C4-2B (cell line): ENCODE results near the gene RBM10.

ENCODE experiments used
- H3K27ac ChIP-seq: fragments of 450-650 bp; 2 replicates; pipeline ENCODE4 v1.5.1; 2017
- ZFX ChIP-seq: fragments of 450-650 bp; IDR thresholded peaks from 2 replicates; pipeline ENCODE4 v1.6.1; 2017
- TF ChIP-seq, protein P1 (sequence below): fragments of 450-650 bp; conservative IDR thresholded peaks from 2 replicates; pipeline ENCODE4 v1.5.1; 2017; ENCODE audit warnings: mild to moderate bottlenecking

RBM10 gene

DNA sequence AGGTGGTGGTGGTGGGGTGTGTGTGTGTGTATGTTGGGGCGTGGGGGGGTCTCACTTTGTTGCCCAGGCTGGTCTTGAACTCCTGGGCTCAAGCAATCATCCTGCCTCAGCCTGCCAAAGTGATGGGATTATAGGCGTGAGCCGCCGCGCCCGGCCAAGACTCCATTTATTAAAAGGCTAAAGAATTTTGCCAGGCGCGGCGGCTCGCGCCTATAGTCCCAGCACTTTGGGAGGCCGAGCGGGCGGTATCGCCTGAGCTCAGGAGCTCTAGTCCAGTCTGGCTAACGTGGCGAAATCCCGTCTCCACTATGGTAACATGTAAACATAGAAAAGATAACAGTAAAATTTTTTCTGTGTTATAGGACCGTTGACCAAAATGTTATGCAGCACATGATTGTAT lies 44.9 kb downstream of the RBM10 start:
- TF ChIP-seq ZFX: no peak
- TF ChIP-seq, protein P1, sequence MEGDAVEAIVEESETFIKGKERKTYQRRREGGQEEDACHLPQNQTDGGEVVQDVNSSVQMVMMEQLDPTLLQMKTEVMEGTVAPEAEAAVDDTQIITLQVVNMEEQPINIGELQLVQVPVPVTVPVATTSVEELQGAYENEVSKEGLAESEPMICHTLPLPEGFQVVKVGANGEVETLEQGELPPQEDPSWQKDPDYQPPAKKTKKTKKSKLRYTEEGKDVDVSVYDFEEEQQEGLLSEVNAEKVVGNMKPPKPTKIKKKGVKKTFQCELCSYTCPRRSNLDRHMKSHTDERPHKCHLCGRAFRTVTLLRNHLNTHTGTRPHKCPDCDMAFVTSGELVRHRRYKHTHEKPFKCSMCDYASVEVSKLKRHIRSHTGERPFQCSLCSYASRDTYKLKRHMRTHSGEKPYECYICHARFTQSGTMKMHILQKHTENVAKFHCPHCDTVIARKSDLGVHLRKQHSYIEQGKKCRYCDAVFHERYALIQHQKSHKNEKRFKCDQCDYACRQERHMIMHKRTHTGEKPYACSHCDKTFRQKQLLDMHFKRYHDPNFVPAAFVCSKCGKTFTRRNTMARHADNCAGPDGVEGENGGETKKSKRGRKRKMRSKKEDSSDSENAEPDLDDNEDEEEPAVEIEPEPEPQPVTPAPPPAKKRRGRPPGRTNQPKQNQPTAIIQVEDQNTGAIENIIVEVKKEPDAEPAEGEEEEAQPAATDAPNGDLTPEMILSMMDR: no peak

DNA sequence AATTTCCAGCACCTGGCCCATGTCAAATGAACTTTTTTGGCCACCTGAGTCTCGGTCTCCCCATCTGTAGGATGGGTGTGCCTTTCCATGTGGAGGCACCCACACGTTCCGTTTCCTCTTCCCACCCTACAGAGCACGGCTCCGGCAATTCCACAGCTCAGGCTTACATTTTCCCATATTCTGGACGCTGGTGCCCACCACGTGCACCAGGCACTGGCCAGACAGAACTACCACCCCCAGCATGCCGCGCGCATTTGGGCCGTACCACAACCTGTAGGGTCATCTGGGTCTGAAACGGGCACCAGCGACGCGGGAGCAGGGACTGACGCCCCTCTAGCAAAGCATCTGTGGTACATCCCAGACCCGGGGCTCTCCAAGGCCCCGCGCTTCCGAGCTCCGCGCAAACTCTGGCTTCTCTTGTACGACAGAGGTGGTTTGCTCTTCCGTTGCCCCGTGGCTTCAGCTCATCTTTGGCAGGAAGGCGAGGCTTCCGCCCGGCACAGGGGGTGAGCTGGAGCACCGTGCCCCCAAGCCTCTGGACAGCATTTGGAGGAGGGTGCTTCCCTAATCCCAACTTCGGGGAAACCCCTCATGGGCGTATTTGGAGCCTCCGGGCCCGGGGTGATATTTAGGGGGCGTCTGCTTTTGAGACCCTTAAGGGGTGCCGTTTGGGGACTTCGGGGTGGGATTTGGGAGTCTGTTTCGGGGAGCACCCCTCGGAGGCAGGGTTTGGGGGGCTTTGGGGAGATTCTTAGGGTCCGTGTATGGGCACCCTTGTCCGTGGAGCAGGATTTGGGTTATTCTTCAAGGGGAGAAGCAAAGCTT lies 45.6 kb downstream of the RBM10 start:
- no peak for TF ChIP-seq ZFX
- TF ChIP-seq, protein P1: no peak
- H3K27ac ChIP-seq: peak overlapping the region; percentile 78

More for the DNA sequence above, 44.9 kb downstream of the RBM10 start:
- H3K27ac ChIP-seq: no peak overlapping the region

DNA sequence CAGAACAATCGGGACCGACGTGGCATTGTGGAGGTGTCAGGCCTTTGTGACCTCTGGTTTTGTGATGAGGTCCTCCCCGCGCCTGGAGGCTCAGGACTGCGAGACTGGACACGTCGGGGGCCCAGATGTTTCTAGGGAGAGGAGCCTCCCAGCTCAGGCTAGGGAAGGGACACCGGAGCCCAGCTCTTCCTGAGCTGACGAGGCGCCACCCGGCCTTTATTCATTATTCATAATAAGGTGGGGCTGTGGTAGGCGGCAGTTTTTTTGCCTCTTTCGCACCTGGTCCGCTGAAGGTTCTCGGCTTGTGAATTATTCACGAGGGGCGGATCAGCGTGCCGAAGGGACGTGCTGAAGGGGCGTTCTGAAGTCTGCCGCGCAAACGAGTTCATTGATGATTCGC lies 46.3 kb downstream of the RBM10 start:
- H3K27ac ChIP-seq: peak overlapping the region; percentile 78

DNA sequence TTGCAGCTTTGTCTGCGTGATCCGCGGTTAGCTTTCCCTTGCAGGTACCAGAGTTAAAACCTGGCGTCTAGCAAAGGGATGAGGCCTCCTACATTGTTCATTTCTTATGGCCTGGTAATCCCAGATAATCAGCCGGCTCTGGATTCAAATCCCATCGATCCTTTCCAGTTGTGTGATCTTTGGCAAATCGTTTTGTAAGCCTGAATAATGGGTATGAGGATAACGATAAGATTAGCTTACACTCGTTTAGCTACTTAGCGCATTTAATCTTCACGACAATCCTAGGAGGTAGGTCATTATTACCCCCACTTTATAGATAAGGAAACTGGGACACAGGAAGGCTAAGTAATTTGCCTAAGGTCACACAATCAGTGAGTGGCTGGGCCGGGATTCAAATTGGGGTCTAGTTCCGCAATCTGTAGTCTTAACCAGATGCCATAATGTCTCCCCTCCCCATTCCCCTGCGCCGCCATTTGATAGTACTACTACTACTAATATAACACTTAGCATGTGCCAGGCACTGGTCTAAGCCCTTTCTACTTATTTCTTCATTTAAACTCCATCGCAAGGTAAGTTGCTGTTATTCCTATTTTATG lies 46.9 kb downstream of the RBM10 start:
- peak overlapping the region; percentile 78 for H3K27ac ChIP-seq
- TF ChIP-seq, protein P1: no peak
- no peak for TF ChIP-seq ZFX

More for the DNA sequence above, 46.3 kb downstream of the RBM10 start:
- TF ChIP-seq, protein P1: no peak
- TF ChIP-seq ZFX: no peak

DNA sequence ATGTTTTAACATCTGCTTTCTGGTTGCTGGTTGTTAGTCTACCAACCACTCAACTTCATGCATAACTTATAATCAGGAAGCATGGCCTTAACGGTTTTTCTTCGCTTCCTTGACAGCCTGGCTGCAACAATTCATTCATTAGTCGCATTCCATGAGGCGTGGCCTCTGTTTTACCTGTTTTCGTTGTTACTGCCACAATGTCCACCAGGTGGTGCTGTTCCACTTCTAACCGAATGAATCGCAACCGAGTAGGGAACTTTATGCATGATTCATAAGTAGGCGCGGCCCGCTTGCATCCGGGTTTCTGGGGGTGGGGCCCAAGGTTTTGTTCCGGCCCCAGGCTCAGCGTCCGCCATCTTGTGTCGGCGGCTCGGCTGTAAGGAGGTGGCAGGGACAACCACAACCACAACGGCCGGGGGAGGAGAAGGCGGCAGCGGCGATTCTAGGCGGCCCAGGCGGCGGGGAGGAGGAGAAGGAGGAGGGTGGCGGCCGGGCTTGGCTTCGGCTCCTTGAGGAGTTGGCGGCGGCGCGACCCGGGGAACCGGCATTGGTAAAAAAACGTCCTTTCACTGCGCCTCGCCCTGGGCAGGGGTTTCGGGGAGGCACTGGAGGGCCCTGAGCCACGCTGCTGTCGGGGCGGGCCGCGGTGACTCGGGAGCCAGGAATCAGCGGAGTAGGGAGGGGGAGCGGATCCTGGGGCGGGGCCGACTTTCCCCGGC lies 48.6 kb downstream of the RBM10 start, which contains the start of gene UBA1:
Gene UBA1, plus strand, starts transcription at position 355 of the 719 bp plus-strand sequence. CDS start 4,974 bp downstream, outside the sequence.
- TF ChIP-seq ZFX: no peak
- TF ChIP-seq, protein P1: peak; percentile 75
- peak within 1 kb of the TSS; percentile 96 for H3K27ac ChIP-seq

DNA sequence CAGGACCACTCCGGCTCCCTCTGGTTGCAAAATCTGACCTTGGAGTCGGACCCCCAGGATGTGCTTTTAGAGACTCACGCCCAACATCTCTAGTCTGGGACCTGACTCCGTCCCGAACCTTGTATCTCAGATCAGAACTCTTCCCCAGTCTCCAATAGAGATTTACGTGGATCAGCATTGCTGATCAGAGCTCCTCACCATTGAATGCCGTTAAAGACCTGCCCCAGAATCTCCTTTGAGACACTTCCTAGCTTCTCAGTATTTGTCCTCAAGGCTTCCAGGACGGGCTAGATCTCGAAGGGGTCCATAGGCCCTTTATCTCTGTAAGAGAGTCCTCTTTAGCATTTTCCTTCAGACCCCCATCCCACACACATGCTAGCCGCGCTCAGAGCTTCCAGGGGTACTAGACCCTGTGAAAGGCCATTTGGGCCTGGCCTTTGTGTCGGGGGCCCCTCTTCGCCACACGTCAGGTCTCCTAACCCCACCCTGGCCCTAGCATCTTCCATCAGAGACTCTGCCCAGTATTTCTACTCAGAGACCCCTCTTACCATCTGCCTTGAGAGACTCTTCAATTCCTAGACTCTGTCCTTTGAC lies 49.3 kb downstream of the RBM10 start:
- TF ChIP-seq, protein P1: no peak
- no peak for TF ChIP-seq ZFX
- H3K27ac ChIP-seq: peak overlapping the region; percentile 96
